Transverse colon (tissue), 4 donors: Measurements from ENCODE around the gene DCBLD2.

Source experiments
- POLR2AphosphoS5 ChIP-seq, 3 donors: sonication (generic); formaldehyde crosslinking; IDR thresholded peaks; one replicate each; pipeline ENCODE4 v1.6.1; 2016; ENCODE audit warnings: antibody characterized with exemption in 3 of 3
- TF ChIP-seq, protein P1 (sequence below), 5 experiments: fragments of 200-600 bp in 3 of 5; fragments of 450-650 bp in 2 of 5; sonication (generic) in 3 of 5; IDR thresholded peaks; 1 replicate in 2 of 5; 2 replicates in 3 of 5; pipeline ENCODE4 v1.5.1; 2016 to 2017; ENCODE audit warnings: antibody characterized with exemption in 5 of 5, inconsistent platforms in 3 of 5, mild to moderate bottlenecking in 2 of 5, moderate library complexity in 1 of 5

DNA sequence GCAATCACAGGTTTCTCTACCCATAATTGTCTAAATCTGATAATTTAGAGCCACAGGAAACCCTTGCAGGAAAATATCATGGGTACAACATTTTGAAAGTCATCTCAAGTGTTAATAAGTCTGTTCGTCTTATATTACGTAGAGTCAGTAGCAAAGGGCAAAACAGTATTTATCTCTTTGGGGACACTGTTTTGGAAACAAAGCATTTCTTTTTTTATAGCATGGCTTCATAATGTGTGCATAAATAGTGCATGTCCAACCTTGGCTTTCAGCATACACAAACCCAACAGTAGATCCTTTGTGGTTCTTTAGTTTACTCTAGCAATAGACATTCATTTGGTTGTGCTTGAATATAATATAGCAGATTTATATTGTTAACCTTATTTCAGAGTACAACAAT is 114.3 kb downstream of the DCBLD2 start:
- TF ChIP-seq, protein P1, sequence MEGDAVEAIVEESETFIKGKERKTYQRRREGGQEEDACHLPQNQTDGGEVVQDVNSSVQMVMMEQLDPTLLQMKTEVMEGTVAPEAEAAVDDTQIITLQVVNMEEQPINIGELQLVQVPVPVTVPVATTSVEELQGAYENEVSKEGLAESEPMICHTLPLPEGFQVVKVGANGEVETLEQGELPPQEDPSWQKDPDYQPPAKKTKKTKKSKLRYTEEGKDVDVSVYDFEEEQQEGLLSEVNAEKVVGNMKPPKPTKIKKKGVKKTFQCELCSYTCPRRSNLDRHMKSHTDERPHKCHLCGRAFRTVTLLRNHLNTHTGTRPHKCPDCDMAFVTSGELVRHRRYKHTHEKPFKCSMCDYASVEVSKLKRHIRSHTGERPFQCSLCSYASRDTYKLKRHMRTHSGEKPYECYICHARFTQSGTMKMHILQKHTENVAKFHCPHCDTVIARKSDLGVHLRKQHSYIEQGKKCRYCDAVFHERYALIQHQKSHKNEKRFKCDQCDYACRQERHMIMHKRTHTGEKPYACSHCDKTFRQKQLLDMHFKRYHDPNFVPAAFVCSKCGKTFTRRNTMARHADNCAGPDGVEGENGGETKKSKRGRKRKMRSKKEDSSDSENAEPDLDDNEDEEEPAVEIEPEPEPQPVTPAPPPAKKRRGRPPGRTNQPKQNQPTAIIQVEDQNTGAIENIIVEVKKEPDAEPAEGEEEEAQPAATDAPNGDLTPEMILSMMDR (IDR thresholded peaks at IDR 0.05): no peak
- no peak for TF ChIP-seq POLR2AphosphoS5 (IDR thresholded peaks at IDR 0.05)
